ENCODE data around the gene GABRB1.
A peak's percentile ranks its signal among the peaks of the same experiment; 100 is the strongest.

The GABRB1 gene

DNA sequence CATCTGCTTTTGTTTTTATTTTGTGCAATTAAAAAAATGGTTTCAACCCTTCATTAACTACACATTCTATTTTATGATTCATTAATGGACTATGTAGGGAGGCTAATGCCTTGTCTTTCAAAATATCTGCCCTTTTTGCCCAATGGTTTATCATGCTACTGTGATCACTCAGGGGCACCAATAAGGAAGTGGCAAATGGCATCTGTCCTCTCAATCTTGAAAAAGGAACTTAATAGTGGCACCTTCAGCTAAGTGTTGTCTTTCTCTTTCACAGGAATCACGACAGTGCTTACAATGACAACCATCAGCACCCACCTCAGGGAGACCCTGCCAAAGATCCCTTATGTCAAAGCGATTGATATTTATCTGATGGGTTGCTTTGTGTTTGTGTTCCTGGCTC is 375.0 kb downstream of the GABRB1 start:
- DNase-seq: no peak

GRCh38 chr4:47410271-47410670 is 378.9 kb downstream of the GABRB1 start:
- DNase-seq: no peak

DNA sequence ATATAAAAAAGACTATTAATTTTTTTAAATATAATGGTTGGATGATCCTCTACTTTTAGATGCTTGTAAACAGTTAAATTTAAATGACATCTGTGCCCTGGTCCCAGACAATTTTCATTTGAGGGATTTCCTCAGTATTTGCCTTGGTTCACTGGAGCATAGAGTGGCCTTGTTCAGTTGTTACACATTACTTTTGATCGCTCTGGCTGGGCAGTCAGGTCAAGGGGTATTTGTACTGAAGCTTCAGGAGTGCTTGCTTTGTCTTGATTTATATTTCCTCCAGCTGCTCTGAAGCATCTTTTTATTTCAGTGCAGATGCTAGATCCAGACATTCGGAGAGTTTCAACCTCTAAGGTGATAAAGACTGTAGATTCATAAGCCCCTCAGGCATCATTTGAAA is 382.2 kb downstream of the GABRB1 start:
- DNase-seq: no peak

GRCh38 chr4:47415719-47416118 is 384.4 kb downstream of the GABRB1 start:
- DNase-seq: no peak

DNA sequence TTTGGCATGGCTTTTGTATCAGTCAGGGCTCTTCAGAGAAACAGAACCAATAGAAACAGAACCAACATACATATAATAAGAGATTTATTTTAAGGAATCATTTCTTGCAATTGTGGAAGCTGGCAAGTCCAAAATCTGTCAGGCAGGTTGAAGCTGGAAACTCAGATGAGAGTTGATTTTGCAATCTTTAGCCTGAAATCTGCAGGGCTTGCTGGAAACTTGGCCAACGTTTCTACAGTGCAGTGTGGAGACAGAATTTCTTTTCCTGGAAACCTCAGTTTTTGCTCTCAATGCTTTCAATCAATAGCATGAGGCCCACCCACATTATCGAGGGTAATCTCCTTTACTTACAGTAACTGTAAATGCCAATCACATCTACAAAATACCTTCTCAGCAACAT is 386.8 kb downstream of the GABRB1 start:
- no peak for DNase-seq

GRCh38 chr4:47419296-47419695 is 387.9 kb downstream of the GABRB1 start:
- DNase-seq: no peak

GRCh38 chr4:47425628-47426027 is 394.3 kb downstream of the GABRB1 start:
- no peak for DNase-seq

- DNase-seq: no peak
Measured at GRCh38 chr4:47427935-47428334, 396.6 kb downstream of the GABRB1 start.

- DNase-seq: no peak
Measured at GRCh38 chr4:47432749-47433148, 401.4 kb downstream of the GABRB1 start.

GRCh38 chr4:47434931-47435330 is 403.6 kb downstream of the GABRB1 start:
- no peak for DNase-seq

DNA sequence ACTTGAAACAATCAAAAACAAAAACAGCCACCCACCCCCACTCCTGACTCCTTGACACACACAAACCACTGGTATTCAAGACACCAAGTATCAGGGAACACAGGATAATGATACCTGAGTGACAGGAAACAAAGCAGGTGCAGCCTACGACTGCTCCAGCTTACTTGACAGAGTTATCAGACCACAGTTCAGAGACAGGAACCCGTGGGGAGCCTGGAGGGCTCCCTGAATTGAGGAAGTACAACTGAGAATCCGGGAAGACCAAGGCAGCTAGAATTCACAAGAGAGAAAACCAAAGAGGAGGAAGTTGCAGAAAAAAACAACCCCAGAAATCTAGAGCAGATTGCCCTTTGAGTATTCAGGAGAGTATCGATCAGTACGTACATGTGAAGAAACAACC is 411.6 kb downstream of the GABRB1 start:
- DNase-seq: no peak

DNA sequence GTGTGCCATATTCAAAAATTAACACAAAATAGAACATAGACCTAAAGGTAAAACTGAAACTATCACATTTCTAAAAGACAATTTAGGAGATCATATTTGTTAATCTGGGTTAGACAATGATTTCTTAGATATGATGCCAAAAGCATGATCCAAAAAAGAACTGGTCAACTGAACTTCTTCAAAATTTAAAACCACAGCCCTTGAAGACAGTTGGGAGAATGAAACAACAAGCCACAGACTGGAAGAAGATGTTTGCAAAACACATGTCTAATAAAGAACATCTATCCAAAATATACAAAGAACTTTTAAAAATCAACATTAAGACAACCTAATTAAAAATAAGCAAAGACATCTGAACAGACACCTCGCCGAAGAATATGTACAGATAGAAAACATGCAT is 412.7 kb downstream of the GABRB1 start:
- no peak for DNase-seq

- no peak for DNase-seq
Measured at GRCh38 chr4:47451657-47452056, 420.3 kb downstream of the GABRB1 start.

GRCh38 chr4:47462799-47463234 is 431.4 kb downstream of the GABRB1 start:
- DNase-seq: no peak

- DNase-seq: peak; percentile 96 to 98
Measured at GRCh38 chr4:47463235-47463956, 432.0 kb downstream of the GABRB1 start, which contains the start of gene COMMD8. TSS of gene COMMD8 (minus strand) at chr4:47463702. CDS start at chr4:47463651, 51 bp downstream.

DNA sequence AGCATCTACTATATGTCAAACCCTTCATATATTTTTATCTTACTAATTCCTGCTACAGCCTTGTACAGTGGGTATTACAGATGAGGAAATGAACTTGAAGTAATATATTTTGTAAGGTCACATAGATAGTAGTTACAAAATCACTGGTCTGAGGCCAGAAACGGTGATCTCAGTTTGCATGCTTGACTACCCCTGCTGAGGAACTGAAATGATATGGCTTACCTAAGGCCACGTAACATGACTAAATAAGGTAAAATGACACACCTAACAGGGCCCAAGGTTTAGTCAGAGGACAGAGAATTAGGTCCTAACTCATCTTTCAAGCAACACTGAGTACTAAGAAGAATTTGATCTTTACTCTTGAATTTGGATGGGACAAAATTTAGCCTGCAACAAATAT is 433.6 kb downstream of the GABRB1 start:
- DNase-seq: no peak

DNA sequence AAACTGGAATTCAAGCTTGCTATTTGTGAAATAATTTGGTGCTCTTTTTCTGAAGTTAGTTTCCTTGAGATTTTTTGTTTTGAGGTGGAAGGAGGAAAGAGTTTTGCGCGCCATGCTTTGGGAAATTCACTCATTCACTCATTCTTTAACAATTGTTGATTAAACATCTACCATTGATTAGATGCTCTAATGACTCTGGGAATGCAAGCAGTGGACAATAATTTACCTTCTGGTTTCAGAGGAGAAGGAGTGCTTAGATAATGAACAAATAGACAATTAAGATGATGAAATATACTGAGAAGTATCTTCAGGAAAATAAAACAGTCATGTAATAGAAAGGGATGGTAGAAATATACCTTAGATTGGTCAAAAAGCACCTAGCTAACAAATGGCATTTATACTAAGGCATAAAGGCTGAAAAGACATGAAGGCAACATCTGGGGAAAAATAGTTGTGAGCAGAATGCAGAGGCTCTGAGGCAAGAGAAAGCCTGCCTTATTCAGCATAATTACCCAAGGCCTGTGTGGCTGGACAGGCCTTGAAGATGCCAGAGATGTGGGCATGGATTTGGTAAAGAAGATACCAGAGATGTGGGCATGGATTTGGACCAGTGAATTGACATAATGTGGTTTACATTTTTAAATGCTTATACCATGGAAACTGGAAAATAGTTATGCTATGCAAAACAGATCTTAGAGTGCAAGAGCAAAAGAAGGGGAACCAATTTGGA is 434.9 kb downstream of the GABRB1 start:
- DNase-seq: no peak

- DNase-seq: no peak
Measured at GRCh38 chr4:47468706-47469365, 437.5 kb downstream of the GABRB1 start.

GRCh38 chr4:47469951-47470350 is 438.6 kb downstream of the GABRB1 start:
- no peak for DNase-seq

DNA sequence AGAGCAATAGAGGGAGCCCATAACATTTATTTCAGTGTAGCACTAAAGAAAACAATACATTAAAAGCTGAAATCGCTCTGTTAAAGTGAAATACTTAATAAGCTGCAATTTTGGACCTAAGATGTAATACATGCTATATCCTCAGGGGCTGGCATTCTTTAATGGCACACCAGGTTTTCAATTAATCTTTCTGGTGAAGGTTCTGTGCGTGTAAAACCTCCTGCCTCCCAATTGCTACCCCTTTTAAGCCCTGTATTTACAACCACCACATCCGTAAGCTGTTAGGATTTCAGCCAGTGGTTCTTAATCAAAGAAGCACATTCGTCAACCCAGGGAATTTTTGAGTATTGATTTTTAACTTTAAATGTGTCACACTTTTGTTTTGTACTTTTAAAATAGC is 439.7 kb downstream of the GABRB1 start:
- no peak for DNase-seq

DNA sequence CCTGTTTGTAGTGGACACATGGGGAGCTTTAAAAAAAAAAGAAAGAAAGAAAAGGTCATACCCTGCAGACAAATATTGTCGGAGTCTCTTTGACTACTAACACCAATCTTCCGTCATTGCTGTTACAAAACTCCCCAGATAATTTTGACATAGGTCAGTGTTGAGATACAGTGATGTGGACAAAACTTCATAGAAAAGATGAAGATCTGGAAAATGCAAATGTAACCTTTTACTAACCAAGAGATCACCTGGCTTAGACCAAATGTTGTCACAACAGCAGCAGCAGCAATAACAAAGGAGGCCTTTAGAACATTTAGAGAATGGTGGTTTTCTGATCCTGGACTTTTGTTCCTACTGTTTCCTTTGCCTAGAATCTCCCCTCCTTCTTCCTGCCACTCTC is 440.2 kb downstream of the GABRB1 start:
- DNase-seq: no peak

DNA sequence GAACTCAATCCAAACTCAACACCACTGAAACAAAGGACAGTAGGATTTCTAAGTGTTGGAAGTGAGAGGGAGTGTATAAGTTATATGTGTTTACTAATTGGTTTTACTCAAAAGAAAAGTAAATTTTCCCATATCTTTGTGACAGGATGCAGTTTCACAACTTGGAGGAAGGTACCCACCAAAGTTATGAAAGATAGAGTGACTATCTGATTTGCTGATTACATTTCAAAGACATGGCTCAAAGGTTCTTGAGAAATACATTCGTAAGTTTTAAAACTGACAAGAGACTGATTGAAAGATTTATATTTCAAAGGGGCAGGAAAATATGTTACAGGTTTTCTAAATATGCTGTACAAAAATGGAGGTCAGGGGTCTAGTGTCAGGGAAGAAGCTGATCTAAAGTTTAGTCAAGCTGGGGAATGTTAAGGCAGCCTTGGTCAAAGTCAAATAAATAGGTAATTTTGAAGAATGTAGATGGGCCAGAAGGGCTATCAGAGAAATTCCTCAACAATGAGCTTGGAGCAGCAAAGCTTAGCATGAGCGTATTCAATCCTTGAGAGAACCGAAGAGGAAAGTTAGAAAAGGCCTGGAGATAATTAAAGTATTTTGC is 441.9 kb downstream of the GABRB1 start:
- no peak for DNase-seq

DNA sequence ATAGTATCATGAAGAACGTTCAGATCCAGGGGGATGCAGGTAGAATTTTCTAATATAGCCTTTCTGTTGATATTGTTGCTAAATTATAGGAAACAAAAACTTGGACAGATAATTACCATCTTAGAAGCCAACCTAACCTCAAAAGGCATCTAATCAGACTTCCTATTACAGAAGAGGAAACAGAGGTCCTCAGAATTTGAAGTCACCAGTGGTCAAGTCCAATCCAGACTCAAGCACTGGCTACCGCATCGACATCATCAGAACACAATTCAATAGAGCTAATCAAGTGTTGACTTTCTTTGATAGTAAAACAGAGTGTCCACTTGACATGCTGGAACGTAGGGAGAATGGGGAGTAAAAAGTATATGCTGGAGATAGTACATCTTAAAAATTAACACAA is 443.4 kb downstream of the GABRB1 start:
- no peak for DNase-seq

GRCh38 chr4:47475411-47475810 is 444.0 kb downstream of the GABRB1 start:
- no peak for DNase-seq

Data from activated CD4-positive, alpha-beta T cell treated with anti-CD3 and anti-CD28 coated beads, Interleukin-2, amount 50 U/mL, for 48 hours (primary cell).